HG03108 (cell line): ENCODE data around the gene DACH2.

Experiments
- ATAC-seq: cut with Tn5 transposase; IDR thresholded peaks from one replicate; pipeline ENCODE4 v1.9.1; 2021; ENCODE audit warnings: moderate library complexity; ENCODE audit not compliant: unreplicated experiment

Gene DACH2

DNA sequence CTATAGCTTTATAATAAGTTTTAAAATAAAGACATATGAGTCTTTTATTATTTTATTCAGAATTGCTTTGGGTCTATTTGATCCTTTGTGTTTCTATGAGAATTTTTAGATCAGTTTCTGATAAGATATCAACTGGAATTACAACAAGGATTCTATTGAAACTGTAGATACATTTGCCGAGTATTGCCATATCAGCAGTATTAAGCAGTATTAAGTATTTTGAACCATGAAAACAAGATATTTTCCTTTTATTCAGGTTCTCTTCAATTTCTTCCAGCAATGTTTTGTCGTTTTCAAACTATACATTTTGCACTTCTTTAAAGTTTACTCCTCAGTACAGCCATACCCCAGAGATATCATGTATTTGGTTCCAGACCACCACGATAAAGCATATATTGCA lies 598.8 kb downstream of the DACH2 start:
- no peak for ATAC-seq

DNA sequence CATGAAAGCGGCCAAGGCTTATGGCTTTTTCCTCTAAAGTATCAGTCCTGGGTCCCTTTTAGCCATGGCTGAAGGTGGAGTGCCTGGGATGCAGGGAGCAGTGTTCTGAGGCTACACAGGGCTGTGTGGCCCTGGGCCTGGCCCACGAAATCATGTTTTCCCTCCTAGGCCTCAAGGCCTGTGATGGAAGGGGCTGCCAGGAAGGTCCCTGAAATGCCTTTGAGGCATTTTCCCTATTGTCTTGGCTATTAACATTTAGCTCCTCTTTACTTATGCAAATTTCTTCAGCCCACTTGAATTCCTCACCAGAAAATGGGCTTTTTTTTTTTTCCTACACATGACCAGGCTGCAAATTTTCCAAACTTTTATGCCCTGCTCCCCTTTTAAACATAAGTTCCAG lies 657.0 kb downstream of the DACH2 start:
- ATAC-seq = no peak

GRCh38 chrX:86806786-86807185 lies 658.5 kb downstream of the DACH2 start:
- ATAC-seq = no peak

GRCh38 chrX:86809651-86810050 lies 661.4 kb downstream of the DACH2 start:
- no peak for ATAC-seq

- no peak for ATAC-seq
Measured at GRCh38 chrX:86829786-86830185, 681.5 kb downstream of the DACH2 start.

- no peak for ATAC-seq
Measured at GRCh38 chrX:86830685-86831084, 682.4 kb downstream of the DACH2 start.

DNA sequence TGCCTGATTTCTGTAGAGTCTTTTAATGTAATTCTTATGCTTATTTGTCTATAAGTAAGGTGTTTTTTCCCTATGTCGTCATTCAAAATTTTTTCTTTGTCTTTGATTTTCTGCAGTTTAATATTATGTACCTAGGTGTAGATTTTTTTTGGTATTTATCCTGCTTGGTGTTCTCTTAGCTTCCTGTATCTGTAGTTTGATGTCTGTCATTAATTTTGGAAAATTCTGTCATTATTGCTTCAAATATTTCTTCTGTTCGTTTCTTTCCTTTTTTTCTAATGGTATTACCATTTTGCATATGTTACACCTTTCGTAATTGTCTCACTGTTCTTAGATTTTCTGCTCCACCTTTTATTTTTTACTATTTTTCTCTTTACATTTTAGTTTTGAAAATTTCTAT lies 696.9 kb downstream of the DACH2 start:
- no peak for ATAC-seq
